CD4-positive, alpha-beta T cell treated with Interleukin-1 beta for 1 hour (primary cell): ENCODE data around the gene RPA1.
"Not testable (repeated sequence)": the region's sequence is repeated elsewhere in the genome, so short reads cannot be mapped to it uniquely, and the experiment has no call there.

ENCODE experiments used
- DNase-seq, 2 donors: peaks; one replicate each; pipeline ENCODE4 v3.0.0-alpha.2; 2020 to 2022

Gene RPA1

GRCh38 chr17:1829592-1830257, at the start of gene RPA1, which contains the start of gene SMYD4:
TSS of gene RPA1 (plus strand) at chr17:1830005. CDS start at chr17:1830094, 89 bp downstream.
TSS of gene SMYD4 (minus strand) at chr17:1829902. CDS start at chr17:1827994, 1,908 bp downstream.
- peak; percentile 85 to 88 for DNase-seq

- no peak for DNase-seq
Observed at GRCh38 chr17:1782171-1782567, 47.6 kb upstream of the RPA1 start.

- no peak for DNase-seq
Observed at GRCh38 chr17:1783271-1783670, 46.5 kb upstream of the RPA1 start.

GRCh38 chr17:1783834-1784611, 45.8 kb upstream of the RPA1 start:
- DNase-seq, result peak; percentile 24 to 71

- DNase-seq, result no peak
Observed at GRCh38 chr17:1785930-1786329, 43.9 kb upstream of the RPA1 start.

- DNase-seq, result no peak
Observed at GRCh38 chr17:1786708-1787107, 43.1 kb upstream of the RPA1 start.

GRCh38 chr17:1787301-1787902, 42.4 kb upstream of the RPA1 start:
- DNase-seq, result no peak

GRCh38 chr17:1789936-1790335, 39.9 kb upstream of the RPA1 start:
- DNase-seq, result no peak

- DNase-seq, result no peak
Observed at GRCh38 chr17:1792495-1793446, 37.0 kb upstream of the RPA1 start.

GRCh38 chr17:1793447-1793806, 36.4 kb upstream of the RPA1 start:
- DNase-seq, result no peak

- DNase-seq, result no peak
Observed at GRCh38 chr17:1796800-1797199, 33.0 kb upstream of the RPA1 start.

- DNase-seq, result no peak
Observed at GRCh38 chr17:1797323-1797722, 32.5 kb upstream of the RPA1 start.

- not testable (repeated sequence) for DNase-seq
Observed at GRCh38 chr17:1797846-1798245, 32.0 kb upstream of the RPA1 start.

- DNase-seq, result no peak
Observed at GRCh38 chr17:1800240-1800639, 29.6 kb upstream of the RPA1 start.

GRCh38 chr17:1800712-1801111, 29.1 kb upstream of the RPA1 start:
- no peak for DNase-seq

GRCh38 chr17:1802429-1802828, 27.4 kb upstream of the RPA1 start:
- DNase-seq, result no peak

- DNase-seq, result no peak
Observed at GRCh38 chr17:1803280-1803679, 26.5 kb upstream of the RPA1 start.

- no peak for DNase-seq
Observed at GRCh38 chr17:1807890-1808289, 21.9 kb upstream of the RPA1 start.

- DNase-seq, result no peak
Observed at GRCh38 chr17:1808644-1809043, 21.2 kb upstream of the RPA1 start.

- not testable (repeated sequence) for DNase-seq
Observed at GRCh38 chr17:1809815-1810214, 20.0 kb upstream of the RPA1 start.

- no peak for DNase-seq
Observed at GRCh38 chr17:1810450-1811103, 19.2 kb upstream of the RPA1 start.

- DNase-seq, result no peak
Observed at GRCh38 chr17:1813088-1813487, 16.7 kb upstream of the RPA1 start.
